ENCODE results near the gene FNDC1.

The FNDC1 gene

GRCh38 chr6:159213405-159213804, 44.2 kb downstream of the FNDC1 start:
- no peak for DNase-seq

DNA sequence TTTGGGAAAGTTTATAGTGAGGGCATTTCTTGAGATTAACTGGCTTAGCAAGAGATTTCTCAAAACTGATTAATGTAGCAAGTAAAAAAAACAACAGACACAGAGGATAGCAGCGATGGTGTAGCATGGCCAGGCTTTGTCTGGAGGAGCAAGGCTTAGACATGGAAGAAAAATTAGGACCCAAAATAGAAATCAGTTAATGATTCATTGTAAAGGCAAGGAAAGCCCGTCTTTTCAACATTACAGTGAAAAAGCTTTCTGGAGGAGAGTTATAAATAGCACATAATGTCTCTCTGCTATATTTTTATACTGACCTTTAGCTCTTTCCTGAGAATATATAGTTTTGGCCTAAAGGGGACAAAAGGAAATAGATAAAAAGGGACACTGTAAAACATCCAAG, 45.1 kb downstream of the FNDC1 start:
- DNase-seq, result no peak

DNA sequence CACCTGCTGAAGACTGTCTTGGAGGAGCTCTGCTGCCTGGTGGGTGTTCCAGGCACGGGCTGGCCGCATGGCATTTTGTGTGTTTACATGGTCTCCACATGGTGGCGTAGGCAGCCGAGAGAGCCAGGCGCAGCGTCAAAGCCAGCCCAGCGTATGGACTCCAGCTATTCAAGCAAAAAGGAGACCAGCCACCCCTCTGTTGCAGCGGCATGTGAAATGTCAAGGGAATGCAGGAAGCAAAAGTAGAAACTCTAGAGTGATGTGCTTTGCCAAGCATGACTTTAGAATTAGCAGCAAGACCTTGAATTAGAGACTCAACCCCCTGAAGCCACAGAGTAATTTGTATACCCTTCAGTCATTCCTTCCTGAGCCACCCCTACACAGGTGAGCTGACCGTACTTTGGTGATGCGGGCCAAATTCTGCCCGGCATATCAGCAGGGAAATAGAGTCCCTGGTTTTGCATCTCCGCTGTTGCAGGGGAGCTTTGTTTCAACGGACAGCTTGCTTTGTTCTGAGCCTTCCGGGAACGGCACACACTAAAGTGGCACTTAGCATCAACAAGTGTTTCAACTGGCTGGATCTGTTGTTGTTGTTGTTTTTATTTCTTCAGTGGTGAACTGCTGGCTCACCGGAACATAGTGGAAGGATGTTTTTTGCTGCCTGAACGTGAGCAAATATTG, 48.5 kb downstream of the FNDC1 start:
- DNase-seq, result no peak

DNA sequence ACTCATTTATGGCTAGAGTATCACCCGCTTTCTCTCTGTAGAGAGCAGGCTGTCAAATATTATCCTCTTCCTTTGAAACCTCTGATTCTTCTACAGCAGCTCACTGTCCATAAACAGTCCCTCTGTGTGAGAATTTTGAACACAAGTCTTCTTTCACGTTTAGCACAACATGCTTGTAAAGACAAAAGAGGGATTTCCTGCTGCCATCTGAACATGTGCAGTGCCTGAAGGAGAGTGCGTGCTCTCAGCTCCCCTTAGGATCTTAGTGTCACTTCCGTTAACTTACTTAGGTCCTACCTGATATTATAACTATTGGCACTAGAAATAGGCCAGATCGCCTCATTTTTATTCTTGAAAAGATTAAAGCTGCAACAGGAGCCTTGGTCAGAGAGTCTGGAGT, 50.9 kb downstream of the FNDC1 start:
- no peak for DNase-seq

DNA sequence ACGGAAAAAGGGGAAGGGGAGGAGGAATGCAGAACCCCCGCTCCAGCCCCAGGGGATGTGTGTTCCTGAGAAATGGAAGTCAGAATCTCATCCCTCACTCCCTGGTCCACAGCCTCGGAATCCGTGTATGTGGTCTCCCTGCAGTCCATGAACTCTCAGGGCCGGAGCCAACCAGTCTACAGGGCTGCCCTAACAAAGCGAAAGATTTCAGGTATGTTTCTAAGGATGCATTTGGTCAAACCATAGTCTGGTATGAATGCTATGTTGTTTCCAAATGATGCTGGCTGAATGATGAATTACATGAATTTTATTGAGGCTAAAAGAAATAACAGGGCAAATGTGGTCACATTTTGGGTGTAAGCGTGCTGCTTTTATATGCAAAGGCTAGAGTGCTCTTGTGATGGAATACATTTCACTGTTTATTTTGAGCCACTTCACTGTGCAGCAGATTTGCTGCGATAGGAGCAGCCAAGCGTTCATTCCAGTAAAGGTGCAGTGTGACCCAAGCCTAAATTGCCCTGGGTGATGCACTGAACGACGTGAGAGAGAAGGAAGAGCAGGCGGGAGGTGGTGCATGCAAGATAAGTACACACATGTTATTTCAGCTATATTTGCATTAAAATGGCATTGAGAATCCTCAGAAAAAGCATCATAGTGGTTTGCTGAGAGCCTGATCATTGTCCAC, 52.4 kb downstream of the FNDC1 start:
- no peak for DNase-seq

GRCh38 chr6:159224452-159224851, 55.3 kb downstream of the FNDC1 start:
- DNase-seq, result no peak

GRCh38 chr6:159229651-159230051, 60.5 kb downstream of the FNDC1 start:
- no peak for DNase-seq

DNA sequence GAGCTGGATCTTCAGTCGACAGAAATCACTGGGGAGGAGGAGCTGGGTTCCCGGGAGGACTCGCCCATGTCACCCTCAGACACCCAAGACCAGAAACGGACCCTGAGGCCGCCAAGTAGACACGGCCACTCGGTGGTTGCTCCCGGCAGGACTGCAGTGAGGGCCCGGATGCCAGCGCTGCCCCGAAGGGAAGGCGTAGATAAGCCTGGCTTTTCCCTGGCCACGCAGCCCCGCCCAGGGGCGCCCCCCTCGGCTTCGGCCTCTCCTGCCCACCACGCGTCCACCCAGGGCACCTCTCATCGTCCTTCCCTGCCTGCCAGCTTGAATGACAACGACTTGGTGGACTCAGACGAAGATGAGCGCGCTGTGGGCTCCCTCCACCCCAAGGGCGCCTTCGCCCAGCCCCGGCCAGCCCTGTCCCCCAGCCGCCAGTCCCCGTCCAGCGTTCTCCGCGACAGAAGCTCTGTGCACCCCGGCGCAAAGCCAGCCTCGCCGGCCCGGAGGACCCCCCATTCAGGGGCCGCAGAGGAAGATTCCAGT, 63.0 kb downstream of the FNDC1 start:
- no peak for DNase-seq

DNA sequence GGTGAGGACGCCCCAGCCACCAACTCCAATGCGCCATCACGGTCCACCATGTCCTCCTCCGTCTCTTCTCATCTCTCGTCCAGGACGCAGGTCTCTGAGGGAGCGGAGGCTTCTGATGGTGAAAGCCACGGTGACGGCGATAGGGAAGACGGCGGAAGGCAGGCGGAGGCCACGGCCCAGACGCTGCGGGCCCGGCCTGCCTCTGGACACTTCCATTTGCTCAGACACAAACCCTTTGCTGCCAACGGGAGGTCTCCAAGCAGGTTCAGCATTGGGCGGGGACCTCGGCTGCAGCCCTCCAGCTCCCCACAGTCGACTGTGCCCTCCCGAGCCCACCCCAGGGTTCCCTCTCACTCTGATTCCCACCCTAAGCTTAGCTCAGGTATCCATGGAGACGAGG, 63.6 kb downstream of the FNDC1 start:
- DNase-seq, result no peak

GRCh38 chr6:159233365-159234101, 64.3 kb downstream of the FNDC1 start:
- no peak for DNase-seq

- no peak for DNase-seq
Measured at GRCh38 chr6:159234102-159234553, 64.9 kb downstream of the FNDC1 start.

- DNase-seq, result no peak
Measured at GRCh38 chr6:159238920-159239558, 69.8 kb downstream of the FNDC1 start.

DNA sequence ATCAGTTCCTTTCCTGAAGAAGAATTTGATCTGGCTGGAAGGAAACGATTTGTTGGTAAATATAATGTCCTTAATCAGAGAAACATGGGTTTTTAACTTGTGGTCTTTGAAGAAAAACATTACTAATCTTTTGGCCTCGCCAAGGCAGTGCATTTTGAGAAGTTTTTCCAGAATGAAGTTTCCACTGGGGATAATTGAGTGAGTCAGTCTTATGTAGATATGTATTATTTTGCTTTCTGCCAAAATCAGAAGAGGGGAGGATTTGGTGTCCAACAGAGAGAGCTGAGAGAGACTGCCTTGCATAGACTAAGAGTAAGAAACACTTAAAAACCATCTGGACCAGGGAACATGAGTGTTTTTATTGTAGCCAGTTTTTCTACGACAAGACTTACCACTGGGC, 79.9 kb downstream of the FNDC1 start:
- no peak for DNase-seq

DNA sequence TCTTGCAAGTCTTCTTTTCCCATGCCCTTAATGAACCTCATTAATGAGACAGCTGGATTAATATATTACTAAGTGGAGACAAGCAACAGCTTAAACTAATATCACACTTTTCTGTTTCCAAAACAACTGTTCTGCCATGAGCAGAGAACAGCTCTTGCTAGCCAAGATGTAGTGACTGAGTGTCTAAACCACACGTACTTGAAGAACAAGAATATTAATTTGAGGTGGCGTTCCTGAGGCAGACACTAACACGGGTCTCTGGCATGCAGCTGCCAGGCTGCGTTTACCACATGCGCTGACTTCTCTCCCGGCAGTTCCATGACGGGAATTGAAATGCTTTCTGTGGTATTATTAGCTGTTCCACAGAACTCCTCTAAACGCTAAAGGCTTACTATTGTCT, 80.6 kb downstream of the FNDC1 start:
- no peak for DNase-seq

DNA sequence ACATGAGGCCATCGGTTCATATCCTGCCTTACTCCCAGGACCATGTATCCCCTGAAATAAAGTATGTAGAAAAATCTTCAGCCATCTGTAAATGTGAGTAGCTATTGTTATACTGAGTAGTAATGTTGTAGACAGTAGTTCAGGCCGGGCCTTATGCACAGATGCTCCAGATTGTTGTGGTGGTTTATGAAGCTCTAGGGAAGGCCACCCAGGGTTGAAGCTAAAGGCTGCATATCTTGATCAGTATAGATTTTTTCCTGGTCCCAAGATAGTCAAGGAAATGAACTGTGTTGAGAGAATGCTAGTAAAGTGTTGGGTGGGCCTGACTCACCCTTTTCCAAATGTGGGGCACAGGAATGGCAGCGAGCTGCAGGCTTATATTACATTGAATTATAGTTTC, 81.4 kb downstream of the FNDC1 start:
- no peak for DNase-seq

- DNase-seq, result no peak
Measured at GRCh38 chr6:159252955-159253508, 83.8 kb downstream of the FNDC1 start.

GRCh38 chr6:159254186-159254585, 85.0 kb downstream of the FNDC1 start:
- DNase-seq, result no peak

DNA sequence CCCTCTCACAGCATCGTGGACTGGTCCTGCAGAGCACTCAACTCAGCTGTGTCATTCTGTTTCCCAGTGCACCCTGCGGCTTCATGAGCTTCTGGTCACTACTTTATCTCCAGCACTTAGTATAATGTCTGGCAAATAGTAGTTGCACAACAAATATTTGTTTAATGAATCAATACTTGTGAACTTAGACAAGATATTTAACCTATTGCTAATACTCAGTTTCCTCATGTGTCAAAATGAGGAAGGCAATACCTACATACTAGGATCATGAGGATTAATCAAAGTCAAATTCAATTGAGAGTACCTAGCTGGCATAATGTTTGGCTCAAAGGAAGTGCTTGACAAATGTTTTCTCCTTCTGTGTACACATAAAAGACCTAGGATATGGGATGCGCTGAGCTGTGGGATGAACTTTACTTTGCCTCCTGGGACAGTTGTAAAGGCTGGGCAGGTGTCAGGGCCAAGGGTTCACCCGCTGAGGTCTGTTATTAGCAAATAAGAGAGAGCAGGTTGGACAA, 86.3 kb downstream of the FNDC1 start:
- DNase-seq, result no peak

DNA sequence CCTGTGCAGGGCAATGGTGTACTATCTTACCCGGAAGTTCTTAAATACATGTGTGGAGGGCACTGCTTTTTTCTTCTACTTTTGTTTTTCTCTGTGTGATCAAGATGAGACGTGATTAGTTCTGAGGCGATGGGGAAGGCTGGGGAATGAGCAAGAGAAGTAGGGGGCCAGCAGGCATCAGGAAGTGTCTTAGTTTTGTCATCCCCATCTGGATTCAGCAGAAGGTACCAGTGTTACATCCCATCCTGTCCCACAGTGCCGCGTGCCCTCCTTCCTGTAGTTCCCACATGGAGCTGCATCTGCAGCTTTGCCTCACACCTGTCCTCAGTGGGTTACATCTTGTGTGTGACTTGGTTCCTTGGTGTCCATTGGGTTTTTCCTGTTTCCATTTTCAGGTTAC, 86.9 kb downstream of the FNDC1 start:
- DNase-seq, result no peak

DNA sequence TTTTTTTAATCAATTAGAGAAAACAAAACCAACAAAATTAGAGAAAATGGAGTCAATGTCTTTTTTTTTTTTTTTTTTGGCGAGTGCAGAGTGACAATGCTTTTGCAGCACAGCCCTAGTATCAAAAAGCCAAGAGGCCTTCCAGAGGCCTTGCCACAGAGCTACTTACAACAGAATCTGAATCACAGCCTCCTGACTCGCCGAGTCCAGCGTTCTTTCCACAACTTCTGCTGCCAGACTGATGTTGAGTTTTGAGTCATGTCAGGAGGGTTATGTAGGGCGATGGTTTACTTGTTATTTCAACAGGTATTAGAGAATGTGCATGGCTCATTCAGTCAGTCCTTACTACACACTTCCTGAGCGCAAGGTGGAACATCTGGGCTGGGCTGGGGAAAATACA, 88.6 kb downstream of the FNDC1 start:
- DNase-seq, result no peak

GRCh38 chr6:159259441-159260125, 90.4 kb downstream of the FNDC1 start:
- DNase-seq, result no peak

GRCh38 chr6:159260208-159260607, 91.0 kb downstream of the FNDC1 start:
- no peak for DNase-seq

Measured in SIG-M5 (cell line).